NB4 (cell line): ENCODE data around the gene IRS1.

Source experiments
- POLR2A ChIP-seq: IDR thresholded peaks from 2 replicates; pipeline ENCODE4 v1.6.1; 2011; ENCODE audit warnings: mild to moderate bottlenecking; ENCODE audit not compliant: insufficient read length; ENCODE audit errors: extremely low read depth
- TF ChIP-seq, protein P1 (sequence below): IDR thresholded peaks from one replicate; pipeline ENCODE4 v1.5.1; 2012; ENCODE audit warnings: low read depth, low read length

GRCh38 chr2:226694586-226695284, 104.9 kb downstream of the IRS1 start:
- no peak for TF ChIP-seq POLR2A
- TF ChIP-seq, protein P1, sequence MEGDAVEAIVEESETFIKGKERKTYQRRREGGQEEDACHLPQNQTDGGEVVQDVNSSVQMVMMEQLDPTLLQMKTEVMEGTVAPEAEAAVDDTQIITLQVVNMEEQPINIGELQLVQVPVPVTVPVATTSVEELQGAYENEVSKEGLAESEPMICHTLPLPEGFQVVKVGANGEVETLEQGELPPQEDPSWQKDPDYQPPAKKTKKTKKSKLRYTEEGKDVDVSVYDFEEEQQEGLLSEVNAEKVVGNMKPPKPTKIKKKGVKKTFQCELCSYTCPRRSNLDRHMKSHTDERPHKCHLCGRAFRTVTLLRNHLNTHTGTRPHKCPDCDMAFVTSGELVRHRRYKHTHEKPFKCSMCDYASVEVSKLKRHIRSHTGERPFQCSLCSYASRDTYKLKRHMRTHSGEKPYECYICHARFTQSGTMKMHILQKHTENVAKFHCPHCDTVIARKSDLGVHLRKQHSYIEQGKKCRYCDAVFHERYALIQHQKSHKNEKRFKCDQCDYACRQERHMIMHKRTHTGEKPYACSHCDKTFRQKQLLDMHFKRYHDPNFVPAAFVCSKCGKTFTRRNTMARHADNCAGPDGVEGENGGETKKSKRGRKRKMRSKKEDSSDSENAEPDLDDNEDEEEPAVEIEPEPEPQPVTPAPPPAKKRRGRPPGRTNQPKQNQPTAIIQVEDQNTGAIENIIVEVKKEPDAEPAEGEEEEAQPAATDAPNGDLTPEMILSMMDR, result no peak
